ENCODE results near the gene STK4.

STK4 gene

DNA sequence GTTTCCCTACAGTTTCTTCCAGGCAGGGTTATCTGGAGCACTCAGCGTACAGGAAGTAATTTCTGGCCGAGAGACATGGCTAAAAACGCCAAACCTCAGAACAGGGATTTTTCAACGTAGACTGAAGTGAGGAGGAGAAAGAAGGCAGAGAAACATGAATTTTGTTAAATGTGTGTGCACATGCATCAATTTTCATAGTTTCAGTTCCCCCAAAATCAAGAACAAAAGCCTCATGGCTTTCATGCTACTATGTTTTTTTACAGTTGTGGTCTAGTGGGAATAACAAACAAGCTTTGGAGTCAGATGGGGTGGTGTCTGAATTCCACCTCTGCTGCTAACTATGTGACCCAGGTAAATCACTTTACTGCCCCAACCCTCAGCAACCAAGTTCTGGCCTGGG, 11.0 kb upstream of the STK4 start:
- FAIRE-seq: no peak

DNA sequence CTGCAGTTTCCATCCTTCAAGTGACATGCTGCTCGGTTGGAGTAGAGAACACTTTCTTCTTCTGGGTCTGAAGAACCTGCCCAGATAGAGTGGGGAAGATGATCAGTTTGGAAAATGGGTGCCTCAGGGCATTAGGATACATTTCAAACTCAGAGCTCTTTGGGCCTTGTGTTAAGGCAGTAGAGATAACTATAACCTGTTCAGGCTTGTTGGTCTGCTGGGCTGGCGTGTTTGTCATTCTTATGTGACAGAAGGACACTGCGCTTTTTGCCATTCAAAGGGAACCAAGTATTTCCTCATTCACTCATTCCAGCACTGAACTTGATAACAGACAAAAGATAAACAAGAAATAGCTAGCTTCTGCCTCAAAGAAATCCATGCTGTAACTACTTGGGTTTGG, 9.9 kb upstream of the STK4 start:
- FAIRE-seq: no peak

DNA sequence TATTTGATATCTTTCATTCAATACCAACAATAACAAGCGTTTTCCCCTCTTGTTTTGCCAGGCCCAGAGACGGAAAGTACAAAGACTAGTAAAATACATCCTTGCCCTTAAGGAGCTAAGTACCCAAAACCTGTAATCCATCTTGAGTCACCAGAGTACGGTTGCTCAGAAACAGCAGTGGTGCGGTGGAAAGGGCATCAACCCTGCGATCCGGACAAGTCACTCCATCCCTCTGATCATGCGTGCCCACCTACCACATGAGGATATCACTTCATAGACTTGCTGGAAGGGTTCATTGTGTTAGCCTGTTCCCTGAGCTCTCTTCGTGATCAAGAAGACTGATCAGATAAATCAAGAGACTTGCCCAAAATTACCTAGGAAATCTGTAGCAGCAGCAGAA, 8.0 kb upstream of the STK4 start:
- no peak for FAIRE-seq

- FAIRE-seq: no peak
Measured at GRCh38 chr20:44959082-44959637, 7.2 kb upstream of the STK4 start.

- FAIRE-seq: no peak
Measured at GRCh38 chr20:44959638-44960102, 6.6 kb upstream of the STK4 start.

DNA sequence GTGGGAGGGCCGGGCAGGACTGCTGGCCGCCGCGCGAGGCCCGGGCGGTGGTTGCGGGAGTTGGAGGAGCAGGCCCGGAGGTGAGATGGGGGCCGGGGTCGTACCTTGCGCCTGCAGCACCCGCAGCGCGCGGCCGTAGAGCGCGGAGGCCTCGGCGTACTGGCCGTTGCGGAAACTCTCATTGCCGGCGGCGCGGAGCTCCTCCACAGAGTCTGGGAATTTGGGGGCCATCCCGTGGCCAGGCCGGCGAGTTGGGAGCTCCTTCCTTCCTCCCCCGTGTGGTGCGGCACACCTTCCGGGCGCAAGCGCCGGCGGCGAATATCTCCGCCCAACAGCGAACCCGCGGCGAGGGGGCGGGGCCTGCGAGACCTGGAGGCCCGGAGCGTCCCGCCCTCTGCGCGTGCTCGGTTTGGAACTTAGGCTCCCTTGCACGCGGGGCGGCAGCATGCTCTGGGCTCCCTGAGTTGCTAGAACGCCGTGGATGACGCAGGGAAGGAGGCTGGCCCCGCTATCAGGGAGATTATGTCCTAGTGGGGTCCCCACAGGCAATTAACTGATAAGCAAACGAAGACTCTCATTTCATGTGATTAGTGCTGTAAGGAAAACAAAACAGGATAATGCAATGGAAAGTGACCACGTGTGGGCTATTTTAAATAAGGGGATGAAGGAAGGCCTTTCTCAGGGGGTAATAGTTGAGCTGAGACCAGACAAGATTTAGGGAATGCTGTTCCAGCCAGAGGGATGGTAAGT, 6.0 kb upstream of the STK4 start, which contains the start of gene TOMM34:
Gene TOMM34 (minus strand): TSS at position 295 of the 750 bp plus-strand sequence. CDS start 64 bp downstream, at position 231.
- no peak for FAIRE-seq

- no peak for FAIRE-seq
Measured at GRCh38 chr20:44961011-44961869, 5.1 kb upstream of the STK4 start.

DNA sequence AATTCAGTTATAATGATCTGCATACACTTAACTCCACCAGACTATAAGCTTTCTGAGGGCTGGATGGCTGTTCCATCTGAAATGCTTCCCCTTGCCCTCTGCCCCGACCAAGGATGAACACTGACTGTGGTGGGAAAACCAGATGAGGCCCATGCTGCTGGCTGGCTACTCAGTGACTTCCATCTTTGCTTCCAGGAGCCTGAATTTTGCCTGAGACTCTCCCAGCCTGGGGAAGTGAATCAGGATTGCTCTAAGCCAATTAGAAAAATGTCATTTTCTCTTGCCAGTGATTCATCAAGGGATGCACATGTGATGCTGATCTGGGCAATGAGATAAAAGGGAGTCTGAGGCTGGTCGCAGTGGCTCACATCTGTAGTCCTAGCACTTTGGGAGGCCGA, 4.4 kb upstream of the STK4 start:
- no peak for FAIRE-seq

GRCh38 chr20:44962483-44962882, 3.8 kb upstream of the STK4 start:
- no peak for FAIRE-seq

DNA sequence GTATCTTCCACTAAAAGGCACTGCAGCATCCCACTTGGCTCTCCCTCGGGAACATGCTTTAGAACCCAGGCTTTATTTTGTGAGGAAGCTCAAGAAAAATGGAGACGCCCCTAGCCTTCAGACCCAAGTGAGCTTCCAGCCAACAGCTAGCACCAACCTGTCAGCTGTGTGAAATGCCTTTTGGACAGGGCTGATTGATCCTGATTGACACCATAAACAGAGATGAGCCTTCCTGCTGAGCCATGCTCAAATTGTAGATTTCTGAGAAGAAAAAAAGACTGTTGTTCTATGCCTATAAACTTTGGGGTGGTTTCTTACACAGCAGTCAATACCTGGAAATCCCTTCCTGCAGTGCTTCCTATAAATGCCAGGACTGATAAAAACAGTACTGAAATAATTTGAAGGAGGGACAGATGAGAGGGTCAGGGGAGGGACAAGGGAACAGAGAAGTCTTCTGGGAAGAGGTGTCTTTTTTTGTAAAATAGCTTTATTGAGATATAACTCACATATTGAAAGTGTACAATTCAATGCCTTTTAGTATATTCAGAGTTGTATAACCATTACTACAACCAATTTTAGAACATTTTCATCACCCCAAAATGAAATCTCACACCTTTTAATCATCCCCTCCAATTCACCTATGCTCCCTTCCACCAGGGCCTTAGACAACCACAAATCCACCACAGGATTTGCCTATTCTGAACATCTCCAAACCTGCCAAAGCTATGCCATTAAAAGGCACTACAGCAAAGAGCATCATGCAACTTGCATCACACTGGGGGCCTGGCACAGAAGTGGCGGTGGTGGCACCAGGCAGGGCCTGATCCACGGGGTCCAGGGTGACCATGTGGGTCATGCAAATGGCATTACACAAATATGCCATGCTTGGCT, 2.7 kb upstream of the STK4 start:
- FAIRE-seq: no peak

- no peak for FAIRE-seq
Measured at GRCh38 chr20:44965651-44966029, 672 bp upstream of the STK4 start.

DNA sequence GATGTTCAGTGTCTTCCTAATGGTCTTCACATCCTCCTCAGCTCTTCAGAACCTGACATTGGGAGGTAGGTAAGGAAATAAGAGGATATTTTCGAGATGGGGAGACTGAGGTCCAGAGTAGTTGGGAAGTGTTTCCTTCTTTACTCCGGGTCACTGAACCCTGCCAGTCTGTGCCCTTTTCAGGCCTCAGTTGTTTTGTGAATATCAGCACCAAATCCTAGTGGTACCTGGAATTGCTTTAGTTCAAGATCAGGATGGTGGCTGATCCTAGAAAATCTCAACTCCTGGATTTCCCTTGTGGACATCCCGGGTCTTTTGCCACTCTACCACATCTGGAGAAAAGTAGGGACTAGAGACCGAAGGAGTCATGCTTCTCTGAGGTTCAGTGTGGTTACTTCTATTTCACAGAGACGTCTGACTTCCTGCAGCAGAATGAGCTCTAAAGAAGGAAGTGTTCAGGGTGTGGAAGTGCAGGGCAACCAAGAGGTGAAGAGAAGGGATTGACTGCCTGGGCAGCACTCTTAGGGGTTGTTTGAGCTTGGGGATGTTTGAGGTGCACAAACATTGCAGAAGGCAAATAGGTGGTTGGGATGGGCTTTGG, 995 bp downstream of the STK4 start:
- no peak for FAIRE-seq

DNA sequence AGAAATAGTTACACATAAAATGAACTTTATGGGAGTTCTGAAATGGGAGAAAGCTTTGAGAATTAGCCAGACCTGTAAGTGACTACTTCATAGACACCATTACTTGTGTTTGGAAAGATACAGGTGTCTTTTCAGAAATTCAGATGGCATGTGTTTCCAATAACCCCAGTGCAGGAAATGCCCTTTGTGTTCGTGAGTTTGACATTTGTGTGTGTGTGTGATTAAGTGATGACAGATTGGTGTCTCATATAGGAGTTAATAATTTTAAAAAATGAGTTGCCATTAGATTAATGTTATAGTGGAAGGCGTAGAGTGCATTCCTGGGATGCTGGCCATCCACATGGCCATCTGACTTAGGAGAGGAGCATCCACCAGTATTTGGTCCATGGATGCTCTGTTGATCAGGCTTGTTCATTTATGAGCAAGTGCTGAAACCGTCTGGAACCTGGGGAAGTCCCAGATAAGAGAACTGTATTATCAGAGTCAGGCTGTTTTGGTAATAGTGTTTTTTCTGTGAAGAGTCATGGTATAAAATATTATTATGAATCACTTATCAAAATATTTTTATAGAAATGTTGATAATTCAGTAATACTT, 3.1 kb downstream of the STK4 start:
- no peak for FAIRE-seq

DNA sequence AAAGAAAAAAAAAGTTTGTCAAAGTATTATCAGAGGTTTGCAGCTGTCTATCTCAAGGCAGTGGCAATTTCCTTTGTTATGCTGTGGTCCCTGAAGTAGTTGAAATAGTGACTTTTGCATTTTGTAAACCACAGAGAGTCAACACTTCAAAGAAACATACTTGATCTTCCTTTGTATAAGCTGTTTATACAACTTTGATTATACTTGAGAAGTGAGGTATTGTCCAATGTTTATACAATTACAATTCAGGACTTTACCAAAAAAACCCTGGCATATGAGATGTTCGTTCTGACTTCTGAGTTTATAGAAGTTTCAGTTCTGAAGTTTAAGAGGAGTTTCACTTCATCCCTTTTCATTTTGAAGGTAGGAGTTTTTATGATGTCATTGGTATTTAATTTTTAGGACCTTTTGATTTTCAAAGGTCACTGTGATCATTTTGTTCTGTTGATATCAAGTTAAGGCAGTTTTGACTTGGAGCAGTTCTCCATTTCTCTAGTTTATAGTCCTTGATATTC, 4.0 kb downstream of the STK4 start:
- no peak for FAIRE-seq

GRCh38 chr20:44973053-44973452, 6.7 kb downstream of the STK4 start:
- no peak for FAIRE-seq

DNA sequence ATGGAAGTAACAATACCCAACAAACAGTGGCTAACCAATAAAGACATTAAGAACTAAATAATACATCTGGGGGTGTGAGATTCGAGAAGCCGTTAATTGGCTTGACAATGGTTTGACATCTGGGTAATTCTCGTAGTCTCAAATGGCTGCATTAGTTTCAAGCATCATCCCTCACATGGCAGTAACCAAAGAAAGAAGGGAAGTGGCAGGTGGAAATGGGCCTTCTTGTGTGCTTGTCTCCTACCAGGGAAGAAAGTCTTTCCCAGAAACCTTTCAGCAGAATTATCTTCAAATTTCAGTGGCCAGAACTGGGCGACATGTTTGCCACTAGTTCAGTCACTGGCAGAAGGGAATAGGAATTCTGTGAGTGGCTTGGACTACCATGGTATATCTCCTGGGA, 10.4 kb downstream of the STK4 start:
- FAIRE-seq: no peak

DNA sequence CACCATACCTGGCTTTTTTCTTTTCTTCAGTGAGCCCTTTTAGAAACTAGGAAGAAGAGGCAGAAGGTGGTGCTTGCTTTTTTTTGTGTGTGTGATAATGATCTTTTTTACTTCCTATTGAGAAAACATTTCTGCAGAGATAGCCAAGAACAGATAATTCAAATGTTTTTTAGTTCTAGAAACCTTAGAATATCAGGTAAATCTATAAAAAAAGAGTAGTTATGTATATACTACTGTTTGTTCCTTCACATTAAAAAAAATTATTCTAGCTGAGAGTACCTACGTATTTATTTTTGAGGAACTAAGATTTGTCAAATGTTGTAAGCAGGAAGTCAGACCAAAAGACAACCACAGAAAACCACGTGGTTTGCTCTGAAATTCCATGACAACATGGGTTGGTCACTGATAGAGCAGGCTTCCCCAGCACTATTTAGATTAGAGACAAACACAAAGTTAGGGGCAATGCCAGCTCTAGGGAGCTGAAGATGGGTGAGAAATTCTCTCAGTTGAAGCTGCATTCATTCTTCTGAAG, 12.8 kb downstream of the STK4 start:
- no peak for FAIRE-seq

- no peak for FAIRE-seq
Measured at GRCh38 chr20:44981736-44982406, 15.6 kb downstream of the STK4 start.

DNA sequence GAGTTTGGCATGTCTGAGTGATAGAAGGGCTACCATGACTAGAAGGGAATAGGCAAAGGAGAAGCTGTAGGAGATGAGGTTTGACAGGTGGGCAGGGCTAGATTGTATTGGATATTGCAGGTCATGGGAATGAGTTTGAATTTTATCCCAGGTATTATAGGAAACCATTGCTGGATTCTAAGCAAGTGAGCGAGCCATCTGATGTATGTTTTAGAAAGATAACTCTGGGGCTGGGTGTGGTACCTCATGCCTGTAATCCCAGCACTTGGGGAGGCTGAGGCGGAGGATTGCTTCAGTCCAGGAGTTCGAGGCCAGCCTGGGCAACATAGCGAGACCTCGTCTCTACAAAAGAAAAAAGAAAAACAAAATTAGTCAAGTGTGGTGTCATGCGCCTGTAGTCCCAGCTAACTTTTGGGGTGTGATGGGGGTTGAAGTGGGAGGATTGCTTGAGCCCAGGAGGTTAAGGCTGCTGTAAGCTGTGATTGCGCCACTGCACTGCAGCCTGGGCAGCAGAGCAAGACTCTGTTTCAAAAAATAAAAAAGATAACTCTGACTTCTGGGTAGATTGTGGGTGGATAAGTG, 16.9 kb downstream of the STK4 start:
- FAIRE-seq: no peak

DNA sequence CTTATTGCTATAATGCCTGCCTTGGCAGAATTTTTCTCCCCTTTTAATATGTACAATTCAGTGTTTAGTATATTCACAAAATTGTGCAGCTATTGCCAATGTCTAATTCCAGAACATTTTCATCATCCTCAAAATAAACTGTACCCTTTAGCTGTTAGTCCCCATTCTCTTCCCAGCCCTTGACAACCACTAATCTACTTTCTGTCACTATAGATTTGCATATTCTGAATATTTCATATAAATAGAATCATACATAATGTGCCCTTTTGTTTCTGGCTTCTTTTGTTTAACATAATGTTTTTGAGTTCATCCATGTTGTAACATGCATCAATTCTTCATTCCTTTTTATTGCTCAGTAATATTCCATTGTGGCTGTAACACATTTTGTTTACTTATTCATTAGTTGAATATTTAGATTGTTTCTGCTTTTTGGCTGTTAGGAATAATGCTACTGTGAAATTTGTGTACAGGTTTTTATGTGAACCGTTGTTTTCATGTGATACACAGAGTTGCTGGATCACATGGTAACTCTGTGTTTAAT, 22.4 kb downstream of the STK4 start:
- no peak for FAIRE-seq

All from islet of Langerhans (tissue), 1 donor.